Activated T-helper 1 cell treated with anti-CD3 and anti-CD28 coated beads, Interleukin-12 subunit alpha, Interleukin-12 subunit beta, Interleukin-2, Interleukin-4 antibody, amounts not matched to agents 30 ng/mL and 10 ng/mL and 1 ng/mL, durations not matched to agents 14 hours and 24 hours and 36 hours (primary cell): ENCODE data around the gene DDX56. TPM values are rescaled to one million over a fixed set of nuclear protein-coding genes. Genes with fewer than 3 reads are reported as not detected.
"Not testable (repeated sequence)": the region's sequence is repeated elsewhere in the genome, so short reads cannot be mapped to it uniquely, and the experiment has no call there.

Source experiments
- DNase-seq: peaks from one replicate; pipeline ENCODE4 v3.0.0; 2021; ENCODE audit warnings: low spot score
- H3K27ac Mint-ChIP-seq: one replicate; pipeline ENCODE4 v1.8.0; 2021; ENCODE audit warnings: mild to moderate bottlenecking, mixed read lengths
- H3K27me3 Mint-ChIP-seq: one replicate; pipeline ENCODE4 v1.8.0; 2022; ENCODE audit warnings: mild to moderate bottlenecking, moderate library complexity, mixed read lengths; ENCODE audit not compliant: insufficient read depth
- H3K36me3 Mint-ChIP-seq: one replicate; pipeline ENCODE4 v1.8.0; 2021; ENCODE audit warnings: low read depth, mixed read lengths
- H3K4me1 Mint-ChIP-seq: one replicate; pipeline ENCODE4 v1.8.0; 2021; ENCODE audit warnings: low read depth, mixed read lengths
- H3K4me3 Mint-ChIP-seq: one replicate; pipeline ENCODE4 v1.8.0; 2021; ENCODE audit warnings: mild to moderate bottlenecking, moderate library complexity, mixed read lengths
- H3K9me3 Mint-ChIP-seq: one replicate; pipeline ENCODE4 v1.8.0; 2021; ENCODE audit warnings: mixed read lengths
- intact Hi-C: fragments of 100-400 bp; cut with micrococcal nuclease; formaldehyde crosslinking; loops from one replicate; pipeline ENCODE4 v1.15.1; 2024
- total RNA-seq: library from RNA; stranded (reverse); gene quantifications from 2 replicates; pipeline ENCODE4 v1.2.3, GENCODE V29; 2022

Gene DDX56
- total RNA-seq, 1 donor from 2014 or later = 166 TPM

GRCh38 chr7:44608916-44609648 lies 35.4 kb upstream of the DDX56 start:
- Mint-ChIP-seq H3K4me3 (peak overlapping the region; percentile 57), H3K27ac (no peak overlapping the region), H3K4me1 (peaks cover 46% of the 10 kb centered on the region), H3K27me3 (peaks cover 2% of the 10 kb centered on the region), H3K9me3 (no peaks in the 10 kb centered on the region), H3K36me3 (peaks cover 4% of the 10 kb centered on the region)
- intact Hi-C loops = no loop called here
- DNase-seq = no peak

GRCh38 chr7:44607141-44608068 lies 33.7 kb upstream of the DDX56 start:
- H3K9me3 Mint-ChIP-seq = no peaks in the 10 kb centered on the region
- peaks cover 6% of the 10 kb centered on the region for H3K27me3 Mint-ChIP-seq
- intact Hi-C loops = loop anchor here (2.0 kb wide), 1 partner anchor 33 kb away; no protein-coding TSS in a partner anchor
- H3K4me3 Mint-ChIP-seq = peak overlapping the region; percentile 98
- peaks cover 45% of the 10 kb centered on the region for H3K4me1 Mint-ChIP-seq
- peak overlapping the region; percentile 97 for H3K27ac Mint-ChIP-seq
- DNase-seq = no peak
- H3K36me3 Mint-ChIP-seq = peaks cover 4% of the 10 kb centered on the region

GRCh38 chr7:44606341-44607140 lies 32.8 kb upstream of the DDX56 start, which contains the start of gene OGDH:
Gene OGDH, plus strand, starts transcription at chr7:44606627. Its CDS starts 17,717 bp downstream, at chr7:44624344.
- intact Hi-C loops = loop anchor here (1.0 to 2.0 kb wide), 17 partner anchors 11 to 524 kb away; partner anchors contain the start of genes H2AZ2, MYO1G, POLD2 and POLM

GRCh38 chr7:44604941-44605340 lies 31.2 kb upstream of the DDX56 start:
- Mint-ChIP-seq H3K4me3 (peak overlapping the region; percentile 34), H3K27ac (no peak overlapping the region)
- intact Hi-C loops = no loop called here

More at GRCh38 chr7:44606341-44607140, 32.8 kb upstream of the DDX56 start, which contains the start of gene OGDH:
- peak; percentile 98 for DNase-seq
- Mint-ChIP-seq H3K27me3 (peaks cover 10% of the 10 kb centered on the region), H3K27ac (peak within 1 kb of the TSS; percentile 99), H3K9me3 (no peaks in the 10 kb centered on the region), H3K4me3 (peak within 1 kb of the TSS; percentile 98), H3K4me1 (peaks cover 39% of the 10 kb centered on the region), H3K36me3 (peaks cover 4% of the 10 kb centered on the region)

GRCh38 chr7:44603193-44603592 lies 29.5 kb upstream of the DDX56 start:
- no peak for DNase-seq
- no peak overlapping the region for H3K27ac Mint-ChIP-seq
- no peak overlapping the region for H3K4me3 Mint-ChIP-seq
- H3K36me3 Mint-ChIP-seq = peaks cover 4% of the 10 kb centered on the region
- peaks cover 22% of the 10 kb centered on the region for H3K4me1 Mint-ChIP-seq
- intact Hi-C loops = no loop called here
- peaks cover 17% of the 10 kb centered on the region for H3K27me3 Mint-ChIP-seq
- no peaks in the 10 kb centered on the region for H3K9me3 Mint-ChIP-seq

More at GRCh38 chr7:44604941-44605340, 31.2 kb upstream of the DDX56 start:
- Mint-ChIP-seq H3K4me1 (peaks cover 36% of the 10 kb centered on the region), H3K36me3 (peaks cover 4% of the 10 kb centered on the region), H3K27me3 (peaks cover 17% of the 10 kb centered on the region), H3K9me3 (no peaks in the 10 kb centered on the region)
- DNase-seq = no peak

GRCh38 chr7:44602576-44602910 lies 28.8 kb upstream of the DDX56 start:
- Mint-ChIP-seq H3K27me3 (peaks cover 17% of the 10 kb centered on the region), H3K27ac (no peak overlapping the region), H3K4me1 (peaks cover 16% of the 10 kb centered on the region), H3K36me3 (peaks cover 4% of the 10 kb centered on the region), H3K4me3 (no peak overlapping the region), H3K9me3 (no peaks in the 10 kb centered on the region)
- no peak for DNase-seq
- intact Hi-C loops = no loop called here

GRCh38 chr7:44599222-44599621 lies 25.5 kb upstream of the DDX56 start:
- no peak for DNase-seq
- intact Hi-C loops = no loop called here
- no peaks in the 10 kb centered on the region for H3K9me3 Mint-ChIP-seq
- H3K4me3 Mint-ChIP-seq = no peak overlapping the region
- H3K27me3 Mint-ChIP-seq = peaks cover 15% of the 10 kb centered on the region
- H3K27ac Mint-ChIP-seq = no peak overlapping the region
- H3K4me1 Mint-ChIP-seq = no peaks in the 10 kb centered on the region
- no peaks in the 10 kb centered on the region for H3K36me3 Mint-ChIP-seq

- H3K36me3 Mint-ChIP-seq, H3K27ac Mint-ChIP-seq, intact Hi-C loops, DNase-seq, H3K4me3 Mint-ChIP-seq, H3K9me3 Mint-ChIP-seq, H3K4me1 Mint-ChIP-seq: not testable (repeated sequence)
- peaks cover 18% of the 10 kb centered on the region for H3K27me3 Mint-ChIP-seq
These were observed 23.5 kb upstream of the DDX56 start for GRCh38 chr7:44597181-44597580.

GRCh38 chr7:44595934-44596635 lies 22.4 kb upstream of the DDX56 start:
- no peak overlapping the region for H3K27ac Mint-ChIP-seq
- H3K36me3 Mint-ChIP-seq = no peaks in the 10 kb centered on the region
- no peak overlapping the region for H3K4me3 Mint-ChIP-seq
- H3K9me3 Mint-ChIP-seq = no peaks in the 10 kb centered on the region
- DNase-seq = no peak
- peaks cover 12% of the 10 kb centered on the region for H3K27me3 Mint-ChIP-seq
- intact Hi-C loops = no loop called here
- H3K4me1 Mint-ChIP-seq = no peaks in the 10 kb centered on the region

- Mint-ChIP-seq H3K4me3 (no peak overlapping the region), H3K4me1 (peaks cover 9% of the 10 kb centered on the region), H3K27ac (no peak overlapping the region), H3K36me3 (no peaks in the 10 kb centered on the region), H3K9me3 (no peaks in the 10 kb centered on the region), H3K27me3 (peaks cover 9% of the 10 kb centered on the region)
- no peak for DNase-seq
- intact Hi-C loops = no loop called here
These were observed 17.2 kb upstream of the DDX56 start for GRCh38 chr7:44590910-44591309.

GRCh38 chr7:44587843-44588711 lies 14.4 kb upstream of the DDX56 start:
- H3K27ac Mint-ChIP-seq = no peak overlapping the region
- H3K27me3 Mint-ChIP-seq = peaks cover 3% of the 10 kb centered on the region
- no peaks in the 10 kb centered on the region for H3K36me3 Mint-ChIP-seq

More at GRCh38 chr7:44587843-44588711, 14.4 kb upstream of the DDX56 start:
- H3K9me3 Mint-ChIP-seq = no peaks in the 10 kb centered on the region
- peaks cover 10% of the 10 kb centered on the region for H3K4me1 Mint-ChIP-seq
- DNase-seq = peak; percentile 42
- no peak overlapping the region for H3K4me3 Mint-ChIP-seq
- intact Hi-C loops = loop anchor here (1.0 kb wide), 5 partner anchors 163 to 548 kb away; no protein-coding TSS in a partner anchor
